ENCODE measurements around the gene PDLIM1.
A peak's percentile ranks its signal among the peaks of the same experiment; 100 is the strongest.
"Not testable (repeated sequence)": the region's sequence is repeated elsewhere in the genome, so short reads cannot be mapped to it uniquely, and the experiment has no call there.

The PDLIM1 gene

GRCh38 chr10:95237376-95238170, 53.2 kb downstream of the PDLIM1 start:
- no peak for FAIRE-seq

GRCh38 chr10:95236068-95236903, 54.5 kb downstream of the PDLIM1 start:
- FAIRE-seq = no peak

- FAIRE-seq = no peak
Observed at GRCh38 chr10:95235676-95236067, 55.1 kb downstream of the PDLIM1 start.

GRCh38 chr10:95234951-95235350, 55.9 kb downstream of the PDLIM1 start:
- FAIRE-seq = no peak

- FAIRE-seq = no peak
Observed at GRCh38 chr10:95233377-95234034, 57.3 kb downstream of the PDLIM1 start.

- not testable (repeated sequence) for FAIRE-seq
Observed at GRCh38 chr10:95230677-95231586, 59.9 kb downstream of the PDLIM1 start.

- FAIRE-seq = no peak
Observed at GRCh38 chr10:95229724-95230627, 60.8 kb downstream of the PDLIM1 start.

- FAIRE-seq = not testable (repeated sequence)
Observed at GRCh38 chr10:95228934-95229723, 61.7 kb downstream of the PDLIM1 start.

GRCh38 chr10:95225136-95225535, 65.7 kb downstream of the PDLIM1 start:
- no peak for FAIRE-seq

- FAIRE-seq = no peak
Observed at GRCh38 chr10:95221124-95221523, 69.7 kb downstream of the PDLIM1 start.

- FAIRE-seq = no peak
Observed at GRCh38 chr10:95220539-95220938, 70.3 kb downstream of the PDLIM1 start.

- no peak for FAIRE-seq
Observed at GRCh38 chr10:95217476-95217875, 73.3 kb downstream of the PDLIM1 start.

- no peak for FAIRE-seq
Observed at GRCh38 chr10:95214793-95215192, 76.0 kb downstream of the PDLIM1 start.

GRCh38 chr10:95214369-95214768, 76.4 kb downstream of the PDLIM1 start:
- no peak for FAIRE-seq

GRCh38 chr10:95211606-95212279, 79.1 kb downstream of the PDLIM1 start:
- FAIRE-seq = no peak

GRCh38 chr10:95209509-95210127, 81.2 kb downstream of the PDLIM1 start:
- FAIRE-seq = peak; percentile 93

- FAIRE-seq = peak; percentile 87
Observed at GRCh38 chr10:95208702-95209391, 82.0 kb downstream of the PDLIM1 start.

GRCh38 chr10:95202865-95203264, 87.9 kb downstream of the PDLIM1 start:
- FAIRE-seq = not testable (repeated sequence)

- no peak for FAIRE-seq
Observed at GRCh38 chr10:95201736-95202135, 89.1 kb downstream of the PDLIM1 start.

All from A204.1 (cell line).